ENCODE data around the gene PSTK. TPM values are rescaled to one million over a fixed set of nuclear protein-coding genes. Genes with fewer than 3 reads are reported as not detected.

The PSTK gene
- 3.9 and 5.3 TPM in 2 replicates for total RNA-seq

GRCh38 chr10:122980209-122981065, at the start of gene PSTK:
Gene PSTK (plus strand): TSS chr10:122980401. CDS start chr10:122980480, 79 bp downstream.
- peak within 1 kb of the TSS; percentile 96 for H3K27ac Mint-ChIP-seq
- H3K4me1 Mint-ChIP-seq = peaks cover 18% of the 10 kb centered on the region
- H3K4me3 Mint-ChIP-seq = peak within 1 kb of the TSS; percentile 93
- ATAC-seq (ENCODE audit: low read depth) = peak; percentile 96
- no peaks in the 10 kb centered on the region for H3K9me3 Mint-ChIP-seq
- CTCF ChIA-PET = interaction anchor here (0.9 kb wide), 1 partner anchor 26 kb away, joined by 3 read pairs; the partner anchor contains the start of gene C10orf88
- peak; percentile 84 for DNase-seq
- POLR2A ChIA-PET = interaction anchor here (0.6 to 4.1 kb wide), 6 partner anchors 9 to 174 kb away, joined by 3 to 43 read pairs (median 7); partner anchors contain the start of genes ACADSB, BUB3, C10orf88 and IKZF5
- intact Hi-C loops (cut with micrococcal nuclease) = loop anchor here (1.0 kb wide), 5 partner anchors 26 to 605 kb away; partner anchors contain the start of genes BUB3, C10orf88, FAM24B and IKZF5
- H3K27me3 Mint-ChIP-seq = peaks cover 7% of the 10 kb centered on the region
- H3K36me3 Mint-ChIP-seq (ENCODE audit: low read depth) = peaks cover 6% of the 10 kb centered on the region
- TF ChIP-seq CTCF (IDR thresholded peaks at IDR 0.05) = no peak

- ChIA-PET CTCF (no interaction called here), POLR2A (no interaction called here)
- H3K27ac Mint-ChIP-seq = no peak overlapping the region
- no peaks in the 10 kb centered on the region for H3K9me3 Mint-ChIP-seq
- TF ChIP-seq CTCF (IDR thresholded peaks at IDR 0.05) = no peak
- intact Hi-C loops (cut with micrococcal nuclease) = no loop called here
- peaks cover 2% of the 10 kb centered on the region for H3K4me1 Mint-ChIP-seq
- peaks cover 26% of the 10 kb centered on the region for H3K36me3 Mint-ChIP-seq (ENCODE audit: low read depth)
- H3K27me3 Mint-ChIP-seq = no peaks in the 10 kb centered on the region
- ATAC-seq (ENCODE audit: low read depth) = no peak
- no peak overlapping the region for H3K4me3 Mint-ChIP-seq
- DNase-seq = no peak
Measured at GRCh38 chr10:122931088-122931906, 48.9 kb upstream of the PSTK start.

- CTCF ChIA-PET = no interaction called here
- Mint-ChIP-seq H3K4me3 (no peak overlapping the region), H3K4me1 (no peaks in the 10 kb centered on the region), H3K9me3 (no peaks in the 10 kb centered on the region), H3K36me3 (ENCODE audit: low read depth) (peaks cover 49% of the 10 kb centered on the region), H3K27me3 (no peaks in the 10 kb centered on the region), H3K27ac (no peak overlapping the region)
- intact Hi-C loops (cut with micrococcal nuclease) = no loop called here
- TF ChIP-seq CTCF (IDR thresholded peaks at IDR 0.05) = no peak
- ATAC-seq (ENCODE audit: low read depth) (no peak), DNase-seq (no peak)
- POLR2A ChIA-PET = no interaction called here
Measured at GRCh38 chr10:122939133-122939855, 40.9 kb upstream of the PSTK start.

- Mint-ChIP-seq H3K27me3 (no peaks in the 10 kb centered on the region), H3K9me3 (no peaks in the 10 kb centered on the region), H3K4me1 (no peaks in the 10 kb centered on the region), H3K36me3 (ENCODE audit: low read depth) (peaks cover 46% of the 10 kb centered on the region), H3K27ac (no peak overlapping the region), H3K4me3 (no peak overlapping the region)
- ChIA-PET POLR2A (no interaction called here), CTCF (no interaction called here)
- TF ChIP-seq CTCF (IDR thresholded peaks at IDR 0.05) = no peak
- ATAC-seq (ENCODE audit: low read depth) (no peak), DNase-seq (no peak)
- intact Hi-C loops (cut with micrococcal nuclease) = no loop called here
Measured at GRCh38 chr10:122939856-122940543, 40.2 kb upstream of the PSTK start.

Data from activated B cell treated with CpG ODN at 0.5 μM for 24 hours (primary cell).